ENCODE data around the gene PSME1.

DNA sequence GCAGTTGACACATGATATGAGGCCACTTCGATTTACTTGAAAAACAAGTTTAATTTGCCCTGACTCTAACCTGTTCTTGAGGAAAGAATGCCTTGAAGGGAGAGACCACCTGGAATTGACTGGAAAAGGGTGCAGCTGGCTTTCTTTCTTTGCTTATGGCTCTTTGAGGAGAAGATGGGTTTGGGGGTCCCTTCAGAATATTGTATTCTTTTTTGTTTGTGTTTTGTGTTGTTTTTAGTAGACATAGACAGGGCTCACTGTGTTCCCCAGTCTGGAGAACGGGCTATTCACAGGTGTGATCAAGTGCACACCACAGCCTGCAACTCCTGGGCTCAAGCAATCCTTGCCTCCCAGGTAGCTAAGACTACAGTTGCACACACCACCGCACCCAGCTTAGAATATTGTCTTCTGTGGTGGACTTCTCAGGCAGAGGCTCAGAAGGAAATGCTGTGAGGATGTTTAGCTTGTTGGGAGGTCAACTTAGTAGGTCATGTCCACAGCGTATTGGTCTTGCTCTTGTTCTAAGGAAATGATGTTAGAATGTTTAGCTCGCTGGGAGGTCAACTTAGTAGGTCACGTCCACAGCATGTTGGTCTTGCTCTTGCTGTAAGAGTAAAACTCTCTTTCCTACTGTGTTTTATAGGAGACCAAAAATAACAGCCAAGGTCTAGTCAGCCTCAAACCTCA lies 19.7 kb upstream of the PSME1 start:
- TF ChIP-seq CTCF (conservative IDR thresholded peaks at IDR 0.05 in 1 of 2, IDR thresholded peaks at IDR 0.05 in 1 of 2; ENCODE audit: low read depth in 1 of 2, low read length in 2 of 2) (no peak), EZH2 (IDR thresholded peaks at IDR 0.05; ENCODE audit: low read length, missing control alignments) (no peak)

Measured in fibroblast of lung (primary cell).